GM23248 (cell line): ENCODE data around the gene PRKCQ.

Source experiments
- EZH2 ChIP-seq: fragments of 200-600 bp; sonication (generic); IDR thresholded peaks from 2 replicates; pipeline ENCODE4 v1.6.1; 2018; ENCODE audit warnings: antibody characterized with exemption, mild to moderate bottlenecking; ENCODE audit not compliant: insufficient read depth, poor library complexity, severe bottlenecking
- EZH2phosphoT487 ChIP-seq: fragments of 200-600 bp; sonication (generic); IDR thresholded peaks from 2 replicates; pipeline ENCODE4 v1.6.1; 2018; ENCODE audit warnings: antibody characterized with exemption, moderate library complexity, mild to moderate bottlenecking, low read depth; ENCODE audit not compliant: insufficient read depth

DNA sequence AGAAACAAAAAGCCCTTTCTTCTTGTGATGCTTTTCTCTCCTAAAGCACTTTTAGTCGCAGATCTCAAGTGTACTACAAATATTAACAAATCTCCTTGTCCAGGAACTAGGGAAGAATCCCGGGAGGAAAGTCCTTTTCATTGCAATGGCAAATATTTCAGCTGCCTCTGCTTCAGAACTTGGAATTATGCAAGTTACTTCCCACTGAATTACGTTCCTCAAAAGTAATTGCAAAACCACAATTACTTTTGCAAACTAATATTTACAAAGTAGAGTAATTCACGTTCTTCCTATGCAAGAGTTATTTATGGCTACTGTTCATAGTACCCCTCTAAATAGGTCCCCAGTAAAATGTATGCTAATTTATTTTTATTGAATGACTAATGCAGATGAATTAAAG, 14.5 kb downstream of the PRKCQ start:
- TF ChIP-seq EZH2phosphoT487, result no peak
- no peak for TF ChIP-seq EZH2
